Activated CD8-positive, alpha-beta T cell treated with anti-CD3 and anti-CD28 coated beads for 36 hours (primary cell): ENCODE data around the gene CXCL8. TPM values are rescaled to one million over a fixed set of nuclear protein-coding genes. Genes with fewer than 3 reads are reported as not detected.

Source experiments
- ATAC-seq: fragments of 200-7000 bp; cut with Tn5 transposase; one replicate; pipeline ENCODE4 v1.10.0; 2021; ENCODE audit warnings: mild to moderate bottlenecking, moderate library complexity
- CTCF ChIA-PET: fragments of 350-600 bp; sonication (Branson Sonifier 250); formaldehyde crosslinking; loops from one replicate; lab custom pipeline; 2021; ENCODE audit warnings: antibody characterized with exemption; lab: Charles Lee
- POLR2A ChIA-PET: fragments of 350-600 bp; sonication (Branson Sonifier 250); formaldehyde crosslinking; loops from one replicate; lab custom pipeline; 2021; ENCODE audit warnings: antibody characterized with exemption; lab: Charles Lee
- DNase-seq: peaks from one replicate; pipeline ENCODE4 v3.0.0-alpha.2; 2020
- H3K27ac Mint-ChIP-seq: one replicate; pipeline ENCODE4 v1.8.0; 2021; ENCODE audit warnings: mild to moderate bottlenecking, mixed read lengths
- H3K27me3 Mint-ChIP-seq: one replicate; pipeline ENCODE4 v1.8.0; 2021; ENCODE audit warnings: mixed read lengths
- H3K36me3 Mint-ChIP-seq: one replicate; pipeline ENCODE4 v1.8.0; 2021; ENCODE audit warnings: low read depth, mixed read lengths
- H3K4me1 Mint-ChIP-seq: one replicate; pipeline ENCODE4 v1.8.0; 2021; ENCODE audit warnings: low read depth, mixed read lengths
- H3K4me3 Mint-ChIP-seq: one replicate; pipeline ENCODE4 v1.8.0; 2021; ENCODE audit warnings: mild to moderate bottlenecking, moderate library complexity, mixed read lengths
- H3K9me3 Mint-ChIP-seq: one replicate; pipeline ENCODE4 v1.8.0; 2021; ENCODE audit warnings: mixed read lengths
- CTCF ChIP-seq: fragments of 200-600 bp; IDR thresholded peaks from one replicate; pipeline ENCODE4 v1.8.0; 2022; ENCODE audit warnings: antibody characterized with exemption, mild to moderate bottlenecking
- intact Hi-C: fragments of 100-400 bp; cut with micrococcal nuclease; formaldehyde crosslinking; loops from one replicate; pipeline ENCODE4 v1.10.0; 2022
- total RNA-seq, 2 experiments: library from RNA; stranded (reverse); gene quantifications; one replicate each; pipeline ENCODE4 v1.2.3, GENCODE V29; 2021

CXCL8 gene
- total RNA-seq, 2 experiments from 2014 or later = 0.18 TPM; not detected in 1

- POLR2A ChIA-PET = no interaction called here
- H3K27ac Mint-ChIP-seq = no peak overlapping the region
- no peaks in the 10 kb centered on the region for H3K27me3 Mint-ChIP-seq
- DNase-seq (no peak), ATAC-seq (no peak)
- H3K4me3 Mint-ChIP-seq = no peak overlapping the region
- no peaks in the 10 kb centered on the region for H3K9me3 Mint-ChIP-seq
- CTCF ChIA-PET = no interaction called here
- intact Hi-C loops = no loop called here
- no peaks in the 10 kb centered on the region for H3K4me1 Mint-ChIP-seq
- H3K36me3 Mint-ChIP-seq = no peaks in the 10 kb centered on the region
- TF ChIP-seq CTCF = no peak
Observed at GRCh38 chr4:73780834-73781233, 40.5 kb downstream of the CXCL8 start.

DNA sequence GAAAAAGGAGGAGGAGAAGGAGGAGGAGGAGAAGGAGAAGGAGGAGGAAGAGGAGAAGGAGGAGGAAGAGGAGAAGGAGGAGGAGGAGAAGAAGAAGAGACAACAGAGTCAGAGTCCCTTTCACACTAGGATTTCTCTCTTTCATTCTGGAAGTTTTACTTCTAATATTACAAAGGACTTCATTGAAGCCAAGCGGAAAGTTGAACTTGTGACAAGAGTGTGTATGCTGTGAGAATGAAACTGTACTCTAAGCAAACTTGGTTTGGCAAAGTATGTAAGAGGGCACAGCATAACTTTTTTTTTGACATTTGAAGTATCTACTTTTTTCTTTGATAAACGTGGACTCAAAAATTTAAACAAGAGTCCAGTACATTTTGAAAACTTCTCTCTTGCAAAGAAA lies 48.0 kb downstream of the CXCL8 start:
- Mint-ChIP-seq H3K36me3 (no peaks in the 10 kb centered on the region), H3K4me1 (no peaks in the 10 kb centered on the region), H3K9me3 (peaks cover 1% of the 10 kb centered on the region), H3K27ac (no peak overlapping the region), H3K4me3 (no peak overlapping the region), H3K27me3 (no peaks in the 10 kb centered on the region)
- intact Hi-C loops = no loop called here
- ChIA-PET POLR2A (no interaction called here), CTCF (no interaction called here)
- ATAC-seq = no peak
- DNase-seq = no peak
- no peak for TF ChIP-seq CTCF

Other genes starting within 250 kb of the CXCL8 start
- gene RASSF6, start 120.1 kb upstream of the CXCL8 start, total RNA-seq = not detected
- gene CXCL6, start 96.1 kb downstream of the CXCL8 start, total RNA-seq = not detected
- not detected for gene PF4V1, start 112.7 kb downstream of the CXCL8 start, total RNA-seq
- not detected for gene CXCL1, start 128.8 kb downstream of the CXCL8 start, total RNA-seq
- gene PF4, start 241.5 kb downstream of the CXCL8 start, total RNA-seq = not detected
- not detected for gene PPBP, start 247.6 kb downstream of the CXCL8 start, total RNA-seq